ENCODE measurements around the gene IL32. TPM values are rescaled to one million over a fixed set of nuclear protein-coding genes. Genes with fewer than 3 reads are reported as not detected.
"Not testable (repeated sequence)": the region's sequence is repeated elsewhere in the genome, so short reads cannot be mapped to it uniquely, and the experiment has no call there.

Gene IL32
- total RNA-seq, 1 donor from 2014 or later: 646 TPM

GRCh38 chr16:3051009-3051408 lies 14.4 kb upstream of the IL32 start:
- no peak for DNase-seq (ENCODE audit: low read depth)

DNA sequence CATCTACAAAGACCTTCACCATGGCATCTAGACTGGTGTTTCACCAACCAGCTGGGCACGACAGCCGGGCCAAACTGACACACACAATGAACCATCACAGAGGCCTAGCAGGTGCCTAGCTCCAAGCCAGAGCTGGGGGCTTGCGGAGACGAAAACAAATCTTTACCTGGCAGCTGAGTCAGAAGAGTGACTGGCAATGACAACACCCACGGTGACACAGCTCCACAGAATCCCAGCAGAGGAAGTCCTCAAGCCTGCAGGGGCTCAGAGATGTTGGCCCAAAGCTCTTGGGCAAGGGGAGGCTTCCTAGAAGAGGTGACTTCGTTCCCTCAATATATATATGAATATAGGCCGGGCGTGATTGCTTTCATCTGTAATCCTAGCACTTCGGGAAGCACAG lies 13.9 kb upstream of the IL32 start:
- DNase-seq (ENCODE audit: low read depth): no peak

DNA sequence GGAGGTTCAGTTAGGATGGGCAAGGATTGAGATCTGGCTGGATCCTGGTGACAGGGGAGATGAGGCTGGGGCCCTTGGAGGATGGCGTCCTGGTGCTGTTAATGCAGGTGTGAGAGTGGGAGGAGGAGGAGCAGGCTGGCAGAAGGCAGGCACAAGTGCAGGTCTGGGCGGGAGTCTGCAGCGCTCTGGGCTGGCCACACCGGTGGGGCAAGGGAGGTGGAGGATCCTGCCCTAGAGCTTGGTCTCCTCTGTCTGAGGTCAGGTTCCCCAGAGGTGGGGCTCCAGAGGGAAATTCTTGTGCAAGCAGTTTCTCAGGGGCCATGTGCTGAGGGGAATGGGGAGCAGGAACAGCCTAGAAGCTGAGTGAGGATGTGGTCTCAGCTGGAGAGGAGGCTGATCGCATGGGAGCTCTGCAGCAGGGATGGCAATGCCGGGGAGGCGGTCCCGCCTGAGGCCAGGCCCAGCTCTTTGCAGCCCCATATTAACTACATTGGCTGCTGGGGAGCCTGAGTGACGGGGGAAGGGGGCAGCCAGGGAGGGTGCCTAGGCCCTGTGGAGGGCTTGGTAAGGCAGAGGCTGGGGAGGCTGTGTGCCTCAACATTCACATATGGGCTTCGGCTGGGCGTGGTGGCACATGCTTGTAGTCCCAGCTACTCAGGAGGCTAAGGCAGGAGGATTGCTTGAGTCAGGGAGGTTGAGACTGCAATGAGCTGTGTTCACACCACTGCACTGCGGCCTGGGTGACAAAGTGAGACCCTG lies 12.7 kb upstream of the IL32 start:
- not testable (repeated sequence) for DNase-seq (ENCODE audit: low read depth)

- DNase-seq (ENCODE audit: low read depth): not testable (repeated sequence)
Observed at GRCh38 chr16:3053330-3053710, 12.1 kb upstream of the IL32 start.

GRCh38 chr16:3054965-3055733 lies 10.3 kb upstream of the IL32 start:
- DNase-seq (ENCODE audit: low read depth): no peak

- not testable (repeated sequence) for DNase-seq (ENCODE audit: low read depth)
Observed at GRCh38 chr16:3055734-3056115, 9.7 kb upstream of the IL32 start.

GRCh38 chr16:3056336-3057180 lies 8.9 kb upstream of the IL32 start:
- no peak for DNase-seq (ENCODE audit: low read depth)

- DNase-seq (ENCODE audit: low read depth): no peak
Observed at GRCh38 chr16:3057181-3058138, 8.0 kb upstream of the IL32 start.

GRCh38 chr16:3058139-3059030 lies 7.1 kb upstream of the IL32 start:
- peak; percentile 47 for DNase-seq (ENCODE audit: low read depth)

DNA sequence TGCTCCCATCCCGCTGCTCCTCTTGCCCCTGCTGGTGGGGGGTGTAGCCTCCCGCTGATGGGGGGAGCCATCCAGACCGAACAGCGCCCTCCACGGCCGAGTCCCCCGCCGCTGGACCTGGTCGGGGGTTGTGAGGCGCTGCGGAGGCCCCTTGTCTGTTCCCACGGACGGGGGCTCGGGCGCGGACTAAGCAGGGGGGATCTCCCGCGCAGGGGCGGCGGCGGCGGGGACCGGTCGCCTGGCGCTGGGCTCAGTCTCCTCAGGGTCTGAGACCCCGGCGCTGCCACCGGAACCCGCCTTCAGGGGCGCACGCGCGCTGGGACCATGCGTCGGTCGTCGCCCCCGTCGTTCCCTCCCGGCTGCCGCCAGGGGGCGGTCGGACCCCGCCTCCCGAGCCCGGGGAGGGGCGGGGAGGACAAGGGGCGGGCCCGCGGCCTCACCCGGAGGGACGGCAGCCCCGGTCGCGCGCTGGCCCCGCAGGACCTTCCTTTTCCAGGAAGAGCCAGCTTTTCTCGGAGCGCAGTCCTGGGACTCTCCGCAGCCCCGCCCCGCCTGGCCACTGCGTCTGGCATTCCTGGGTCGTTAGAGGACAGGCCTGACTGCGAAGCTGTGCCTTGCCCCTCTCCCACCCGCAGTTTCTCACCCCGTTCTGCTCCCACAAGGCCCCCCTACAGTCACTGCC lies 6.3 kb upstream of the IL32 start:
- peak; percentile 95 for DNase-seq (ENCODE audit: low read depth)

GRCh38 chr16:3059723-3060242 lies 5.7 kb upstream of the IL32 start:
- no peak for DNase-seq (ENCODE audit: low read depth)

GRCh38 chr16:3060339-3061127 lies 4.9 kb upstream of the IL32 start:
- DNase-seq (ENCODE audit: low read depth): peak; percentile 90

GRCh38 chr16:3062553-3062952 lies 2.9 kb upstream of the IL32 start:
- no peak for DNase-seq (ENCODE audit: low read depth)

DNA sequence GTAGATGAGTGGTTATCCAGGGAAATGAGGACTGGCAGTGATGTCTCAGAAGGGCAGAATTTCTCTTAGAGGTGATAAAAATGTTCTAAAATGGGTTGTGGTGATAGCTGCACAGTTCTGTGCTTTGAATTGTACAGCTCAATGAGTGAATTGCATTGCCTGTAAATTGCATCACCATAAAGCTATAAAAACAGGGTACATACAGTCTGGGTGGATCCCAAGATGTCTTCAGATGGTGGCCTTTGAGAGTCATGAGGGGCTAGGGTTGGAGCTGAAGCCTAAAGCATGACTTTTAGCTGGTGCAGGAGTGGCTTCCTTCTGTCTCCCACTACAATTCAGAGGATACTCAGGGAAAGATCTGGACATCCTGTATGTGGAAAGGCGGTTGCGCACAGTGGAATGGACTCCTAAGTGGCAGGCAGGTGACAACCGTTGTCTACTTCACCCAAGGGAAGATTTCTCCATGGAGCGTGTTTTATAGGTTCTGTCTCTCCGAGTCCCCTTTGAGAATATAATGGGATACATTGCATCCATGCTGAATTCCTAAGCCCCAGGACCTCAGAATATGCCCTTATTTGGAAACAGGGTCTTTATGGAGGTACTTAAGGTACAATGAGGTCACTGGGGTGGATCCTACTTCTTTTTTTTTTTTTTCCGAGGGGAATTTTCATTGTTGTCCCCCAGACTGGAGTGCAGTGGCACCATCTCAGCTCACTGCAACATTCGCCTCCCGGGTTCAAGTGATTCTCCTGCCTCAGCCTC lies 1.6 kb upstream of the IL32 start:
- DNase-seq (ENCODE audit: low read depth): no peak

GRCh38 chr16:3065742-3066439 lies 451 bp downstream of the IL32 start:
- DNase-seq (ENCODE audit: low read depth): peak; percentile 35

- no peak for DNase-seq (ENCODE audit: low read depth)
Observed at GRCh38 chr16:3066440-3066748, 954 bp downstream of the IL32 start.

GRCh38 chr16:3068487-3068886 lies 3.0 kb downstream of the IL32 start:
- DNase-seq (ENCODE audit: low read depth): no peak
